Neural cell (in vitro differentiated cells): ENCODE results near the gene RYR3.

Source experiments
- CTCF ChIP-seq: fragments of 450-650 bp; IDR thresholded peaks from 2 replicates; pipeline ENCODE4 v1.5.1; 2014; ENCODE audit warnings: antibody characterized with exemption, mild to moderate bottlenecking, moderate library complexity; ENCODE audit not compliant: poor library complexity, severe bottlenecking
- MXI1 ChIP-seq: fragments of 450-650 bp; conservative IDR thresholded peaks from 2 replicates; pipeline ENCODE4 v1.6.1; 2014; ENCODE audit warnings: antibody characterized with exemption, mild to moderate bottlenecking; ENCODE audit not compliant: poor library complexity, severe bottlenecking

- no peak for TF ChIP-seq CTCF
- TF ChIP-seq MXI1: no peak
These were observed 297.9 kb downstream of the RYR3 start for GRCh38 chr15:33608714-33609113.
